NCI-H1417 treated with DMSO at 0.1 percent for 48 hours (cell line): ENCODE results near the gene LPIN2.
"Not testable (repeated sequence)": the region's sequence is repeated elsewhere in the genome, so short reads cannot be mapped to it uniquely, and the experiment has no call there.

Experiments used
- DNase-seq: peaks from one replicate; lab custom pipeline; 2025; lab: John Stamatoyannopoulos, UW

The LPIN2 gene

DNA sequence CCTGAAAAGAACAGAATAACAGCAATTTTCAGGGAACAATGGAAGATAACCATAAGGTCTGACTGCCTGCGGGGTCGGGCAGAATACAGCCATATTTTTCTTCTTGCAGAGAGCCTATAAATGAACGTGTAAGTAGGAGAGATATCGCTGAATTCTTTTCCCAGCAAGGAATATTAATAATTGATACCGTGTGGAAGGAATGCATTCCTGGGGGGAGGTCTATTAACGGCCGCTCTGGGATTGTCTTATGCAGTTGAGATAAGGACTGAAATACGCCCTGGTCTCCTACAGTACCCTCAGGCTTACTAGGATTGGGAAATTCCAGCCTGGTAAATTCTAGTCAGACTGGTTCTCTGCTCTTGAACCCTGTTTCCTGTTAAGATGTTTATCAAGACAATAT is 9.2 kb downstream of the LPIN2 start:
- not testable (repeated sequence) for DNase-seq

DNA sequence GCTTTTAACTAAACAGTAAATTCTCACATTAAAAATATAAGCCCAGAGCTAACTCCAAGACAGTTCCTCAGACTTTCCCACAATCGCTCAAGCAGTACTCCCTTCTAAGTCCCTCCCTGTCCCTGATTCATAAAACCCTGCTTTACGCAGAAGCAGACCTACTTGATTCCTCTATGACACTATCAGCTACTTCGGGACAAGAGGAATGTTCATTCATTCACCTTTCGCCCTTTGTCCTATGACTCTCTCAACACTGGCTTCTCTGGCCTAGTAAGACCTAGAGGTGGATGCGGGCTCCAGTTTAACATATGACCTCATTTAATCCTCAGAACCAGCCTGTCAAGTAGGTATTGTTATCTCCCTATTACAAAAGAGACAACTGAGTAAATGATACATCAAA is 10.2 kb downstream of the LPIN2 start:
- DNase-seq = no peak

GRCh38 chr18:2998644-2999043 is 14.3 kb downstream of the LPIN2 start:
- no peak for DNase-seq

DNA sequence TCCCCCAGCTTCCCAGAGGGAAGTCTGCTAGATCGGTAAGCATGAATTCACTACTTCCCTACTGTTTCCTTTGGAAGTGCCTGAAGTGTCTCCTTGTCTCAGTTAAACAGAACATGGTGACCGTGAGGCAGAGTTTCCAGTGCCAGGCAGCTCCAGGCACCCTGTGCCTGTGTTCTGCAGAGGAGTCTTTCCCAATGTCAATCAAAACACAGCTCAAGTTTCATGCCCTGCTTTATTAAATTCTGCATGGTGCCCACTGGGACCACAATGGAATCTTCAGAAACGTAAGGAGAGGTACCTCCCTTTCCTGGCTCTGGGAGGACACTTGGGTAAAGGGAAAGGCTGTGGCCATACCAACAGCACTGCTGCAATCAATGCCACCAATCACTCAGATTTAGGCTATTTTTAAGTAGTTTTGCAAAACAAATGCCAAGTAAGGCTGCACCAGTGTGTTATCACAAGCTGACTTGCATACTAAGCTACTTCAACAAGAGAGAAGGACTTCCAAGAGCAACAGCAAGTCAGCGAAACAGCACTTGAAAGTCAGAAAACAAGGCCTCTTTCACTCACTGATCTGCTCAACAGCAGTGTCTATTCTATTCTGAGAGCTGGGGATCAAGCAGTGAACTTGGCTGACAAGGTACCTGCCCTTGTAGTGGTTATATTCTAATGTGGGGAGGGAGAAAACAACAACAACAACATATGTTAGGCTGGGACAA is 14.9 kb downstream of the LPIN2 start:
- DNase-seq = no peak

DNA sequence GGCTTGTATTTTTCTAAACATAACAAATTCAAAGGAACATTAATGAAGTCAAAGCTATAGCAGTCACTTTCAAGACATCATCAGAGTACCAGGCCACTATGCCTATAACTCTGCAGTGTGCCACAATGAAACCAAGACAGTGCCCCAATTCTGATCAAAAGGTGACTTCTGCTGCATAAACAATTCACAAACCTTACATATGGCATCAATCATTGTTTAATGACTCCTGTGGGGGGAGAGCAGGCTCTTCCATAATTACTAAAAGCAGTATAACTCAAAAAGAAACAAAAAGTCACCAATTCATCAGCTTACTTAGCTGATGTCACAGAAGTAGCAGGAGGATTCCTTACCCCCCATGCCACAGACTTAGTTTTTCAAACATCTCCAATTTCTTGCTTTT is 15.5 kb downstream of the LPIN2 start:
- no peak for DNase-seq

DNA sequence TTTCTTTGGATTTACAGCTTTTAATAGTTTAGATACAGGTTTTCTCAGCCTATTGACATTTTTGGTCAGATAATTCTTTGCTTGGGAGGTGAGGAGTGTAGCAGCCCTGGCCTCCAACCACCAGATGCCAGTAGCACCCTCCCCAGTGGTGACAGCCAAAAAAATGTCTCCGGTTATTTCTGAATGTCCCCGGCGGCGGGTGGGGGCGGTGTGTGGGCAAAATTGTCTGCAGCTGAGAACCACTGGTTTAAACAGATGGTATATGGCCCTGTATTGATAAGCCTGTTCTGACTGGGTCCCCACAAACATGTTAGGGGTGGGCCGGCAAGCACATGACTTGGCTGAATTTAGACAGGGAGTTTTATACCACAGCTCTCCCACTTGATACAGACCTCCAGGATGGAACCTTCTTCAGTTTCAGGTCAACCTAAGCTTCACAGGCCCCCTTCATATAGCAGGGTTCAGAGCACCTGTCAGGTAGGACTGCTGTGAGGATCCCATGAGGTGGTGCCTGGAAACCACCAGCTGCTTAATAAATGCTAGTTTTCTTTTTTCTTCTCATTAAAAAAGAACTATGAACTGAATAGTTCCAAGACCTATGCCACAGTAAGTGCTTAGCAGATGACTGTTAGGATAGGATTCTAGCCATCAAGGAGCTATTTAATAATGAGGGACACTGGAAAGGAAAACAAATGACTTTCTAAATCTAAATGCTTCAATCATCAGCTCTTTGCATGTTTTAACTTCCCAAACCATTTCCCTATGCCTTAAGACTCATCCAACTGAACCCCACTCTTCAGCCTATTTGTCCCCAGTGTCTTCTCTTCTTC is 18.1 kb downstream of the LPIN2 start:
- DNase-seq = no peak

DNA sequence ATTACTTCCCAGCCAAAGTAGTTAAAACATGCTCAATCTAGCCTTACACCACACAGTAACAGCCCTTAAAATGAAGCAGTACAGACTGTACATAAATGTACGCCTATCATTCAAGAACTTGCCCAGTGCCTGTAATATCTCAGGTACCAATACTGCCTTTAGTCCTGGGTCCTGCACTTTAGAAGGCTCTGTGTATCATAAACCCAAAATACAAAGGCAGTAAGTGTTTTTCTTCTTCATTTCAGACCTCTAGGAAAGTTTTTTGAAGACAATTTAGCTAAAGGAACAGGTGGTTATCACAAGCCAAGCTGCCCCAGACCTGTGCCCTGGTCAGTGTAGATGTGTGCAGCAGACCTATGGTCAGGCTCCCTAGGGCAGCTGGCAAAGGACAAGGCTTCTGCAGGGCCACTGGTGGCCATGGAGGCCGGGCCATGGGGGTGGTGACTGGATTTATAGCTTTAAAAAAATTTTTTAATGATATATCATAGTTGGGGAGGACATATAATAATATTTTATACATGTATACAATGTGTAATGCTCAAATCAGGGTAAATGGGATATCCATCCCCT is 18.8 kb downstream of the LPIN2 start:
- no peak for DNase-seq

GRCh38 chr18:2992995-2993877 is 19.7 kb downstream of the LPIN2 start:
- DNase-seq = no peak

GRCh38 chr18:2990956-2991640 is 21.8 kb downstream of the LPIN2 start:
- no peak for DNase-seq

DNA sequence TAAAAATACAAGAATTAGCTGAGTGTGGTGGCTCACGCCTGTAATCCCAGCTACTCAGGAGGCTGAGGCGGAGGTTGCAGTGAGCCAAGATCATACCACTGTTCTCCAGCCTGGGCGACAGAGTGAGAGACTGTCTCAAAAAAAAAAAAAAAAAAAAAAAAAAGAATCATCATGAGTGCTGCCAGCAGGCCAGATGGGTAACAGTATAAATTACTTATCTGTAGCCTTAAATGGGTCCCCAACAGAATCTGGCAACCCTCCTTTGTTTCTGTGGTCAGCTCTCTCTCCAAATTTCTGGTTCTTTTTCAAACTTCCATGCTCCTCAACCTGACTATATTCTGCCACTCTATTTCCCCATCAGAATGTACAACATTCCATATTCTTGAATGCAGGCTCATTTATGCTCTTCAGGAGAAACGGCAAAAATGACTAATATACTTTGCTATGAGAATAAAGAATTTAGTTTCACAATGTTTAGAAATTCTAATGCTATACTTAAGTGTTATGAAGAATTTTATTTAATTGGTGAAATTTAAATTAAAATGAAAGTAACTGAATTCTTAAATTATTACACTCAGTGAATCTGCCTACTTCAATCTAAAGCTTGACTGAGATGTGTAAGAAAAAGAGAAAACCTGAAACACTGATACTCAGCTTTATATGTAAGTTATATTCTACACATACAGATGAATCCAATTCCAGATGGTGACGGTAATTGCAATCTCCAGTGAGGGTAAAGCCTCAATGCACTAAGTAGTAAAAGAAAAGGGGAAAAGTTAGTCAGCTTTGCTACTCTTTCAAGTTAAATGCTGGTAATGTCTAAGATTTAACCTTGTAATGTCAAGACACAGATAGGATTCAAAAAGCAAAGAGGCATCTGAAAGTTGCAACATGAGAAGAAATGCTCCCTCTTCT is 24.8 kb downstream of the LPIN2 start:
- no peak for DNase-seq

GRCh38 chr18:2986150-2986865 is 26.6 kb downstream of the LPIN2 start:
- DNase-seq = no peak

DNA sequence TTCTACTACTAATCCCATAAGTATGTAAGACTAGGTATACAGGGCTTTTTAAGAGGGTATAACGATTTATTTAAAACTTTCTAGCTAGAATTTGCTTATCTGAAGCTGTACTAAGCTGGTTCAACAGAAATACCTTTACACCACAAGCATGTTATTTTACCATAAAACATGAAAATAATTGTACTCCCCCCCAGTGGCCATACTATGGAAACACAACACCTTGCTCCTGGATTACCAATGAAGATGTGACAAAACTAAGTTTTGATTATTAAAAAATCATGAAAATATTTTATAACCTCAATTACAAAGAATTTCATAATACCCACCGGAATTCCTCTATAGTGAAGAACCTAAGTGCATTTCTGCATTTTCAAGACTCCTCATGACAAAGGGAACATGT is 27.3 kb downstream of the LPIN2 start:
- DNase-seq = no peak

DNA sequence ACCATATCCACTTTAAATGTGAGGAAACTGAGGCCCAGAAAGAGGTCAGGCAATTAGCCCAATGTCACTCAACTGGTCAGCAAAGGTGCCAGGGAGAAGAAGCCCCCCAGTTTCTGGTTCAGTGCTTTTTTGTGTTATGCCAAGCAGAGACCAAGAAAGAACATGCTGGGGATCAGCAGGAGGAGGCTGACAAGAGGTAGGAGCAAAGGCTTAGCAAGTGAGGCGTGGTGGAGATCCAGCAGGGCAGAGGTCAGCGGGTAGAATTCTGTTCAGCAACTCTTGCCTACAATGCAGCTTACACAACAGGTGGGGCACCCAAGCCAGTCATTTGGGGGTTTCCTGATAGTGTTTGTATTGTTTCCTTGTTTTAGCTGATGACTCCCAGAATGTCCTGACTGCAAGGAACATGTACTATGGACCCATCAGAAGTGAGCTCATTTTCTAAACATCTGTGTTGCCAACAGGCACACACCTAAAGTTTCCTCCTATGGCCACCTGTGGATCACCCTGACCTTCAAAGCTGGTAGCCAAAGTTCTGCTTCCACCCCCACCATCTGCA is 28.2 kb downstream of the LPIN2 start:
- no peak for DNase-seq

GRCh38 chr18:2984091-2984490 is 28.9 kb downstream of the LPIN2 start:
- DNase-seq = no peak

DNA sequence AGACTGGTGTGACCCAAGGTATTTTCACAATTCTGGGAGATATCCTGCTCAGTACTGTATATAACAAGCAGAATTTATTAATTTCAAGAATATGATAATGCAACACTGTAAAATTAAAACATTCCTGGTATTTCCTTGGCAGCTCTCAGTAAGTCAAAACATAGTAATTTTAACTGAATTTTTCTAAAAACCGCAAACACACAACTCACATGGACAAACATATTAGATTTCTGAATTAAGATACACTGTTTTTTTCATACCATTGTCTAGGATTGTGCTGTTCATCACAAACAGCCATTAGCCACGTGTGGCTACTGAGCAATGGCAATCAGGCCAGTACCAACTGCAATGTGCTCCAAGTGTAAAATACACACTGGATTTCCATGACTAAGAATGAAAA is 29.6 kb downstream of the LPIN2 start:
- no peak for DNase-seq

GRCh38 chr18:2982452-2983269 is 30.3 kb downstream of the LPIN2 start:
- no peak for DNase-seq

GRCh38 chr18:2982022-2982421 is 30.9 kb downstream of the LPIN2 start:
- DNase-seq = no peak

DNA sequence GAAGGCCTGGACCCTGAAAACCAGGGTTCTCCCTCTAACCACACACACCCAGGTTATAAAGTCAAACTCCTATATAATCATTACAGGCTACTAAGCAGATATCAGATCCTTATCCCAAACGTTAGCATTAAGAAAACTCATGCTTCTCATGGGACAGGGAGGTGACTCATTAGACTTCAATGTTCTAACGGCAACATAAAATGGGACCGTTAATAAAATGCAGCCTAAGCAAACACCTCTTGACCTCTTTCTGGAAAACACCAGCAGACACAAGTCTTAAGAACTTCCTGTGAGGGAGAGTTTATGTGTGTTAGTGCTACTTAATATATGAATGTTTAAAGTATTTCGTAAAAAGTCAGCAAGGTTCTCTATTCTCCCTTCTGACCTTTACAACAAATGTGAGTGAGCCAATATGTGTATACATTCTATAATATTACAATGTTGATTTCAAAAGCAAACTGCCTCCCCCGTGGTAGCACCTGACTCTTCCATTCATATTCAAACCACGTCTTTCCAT is 31.7 kb downstream of the LPIN2 start:
- no peak for DNase-seq
